IMR-90 (cell line): ENCODE data around the gene NEK8. TPM values are rescaled to one million over a fixed set of nuclear protein-coding genes. Genes with fewer than 3 reads are reported as not detected.

Experiments used
- ATAC-seq: fragments of 200-7000 bp; cut with Tn5 transposase; 2 replicates; pipeline ENCODE4 v1.9.1; 2020; ENCODE audit warnings: low read depth, mild to moderate bottlenecking, moderate library complexity
- BruUV-seq: library from RNA; stranded (reverse); fragments of 400-500 nt; replicated peaks from 2 replicates; lab custom pipeline; 2021; lab: Mats Ljungman, UMichigan
- CTCF ChIA-PET: fragments of 300-600 bp; formaldehyde crosslinking; extraction: SDS; loops from one replicate; lab custom pipeline; 2021; ENCODE audit warnings: antibody characterized with exemption; lab: Yijun Ruan, JAX
- POLR2A ChIA-PET: fragments of 300-600 bp; sonication (Branson Sonifier 250); formaldehyde crosslinking; loops from one replicate; lab custom pipeline; 2022; ENCODE audit warnings: antibody characterized with exemption; ENCODE audit not compliant: unreplicated experiment; lab: Charles Lee
- DNase-seq: peaks from one replicate; pipeline ENCODE4 v3.0.0; 2013
- H2AFZ ChIP-seq: replicated peaks from 2 replicates; pipeline ENCODE3; 2013; ENCODE audit warnings: low read length, mild to moderate bottlenecking; ENCODE audit not compliant: poor library complexity
- H2AK5ac ChIP-seq: 2 replicates; pipeline ENCODE4 v1.6.1; 2013; ENCODE audit warnings: low read depth, low read length, inconsistent platforms
- H2AK9ac ChIP-seq: replicated peaks from 2 replicates; pipeline ENCODE3; 2013; ENCODE audit warnings: mild to moderate bottlenecking, low read depth, low read length, moderate library complexity; ENCODE audit not compliant: poor library complexity
- H2BK120ac ChIP-seq: 2 replicates; pipeline ENCODE4 v1.6.1; 2013; ENCODE audit warnings: low read depth, low read length, inconsistent platforms
- H2BK15ac ChIP-seq: 3 replicates; pipeline ENCODE4 v1.6.1; 2013; ENCODE audit warnings: low read depth, low read length, inconsistent platforms
- H2BK20ac ChIP-seq: 2 replicates; pipeline ENCODE4 v1.6.1; 2013; ENCODE audit warnings: low read depth, mild to moderate bottlenecking, inconsistent platforms, low read length, moderate library complexity
- H2BK5ac ChIP-seq: 2 replicates; pipeline ENCODE4 v1.6.1; 2013; ENCODE audit warnings: mild to moderate bottlenecking, low read depth, low read length, inconsistent platforms; ENCODE audit not compliant: poor library complexity, severe bottlenecking
- H3K14ac ChIP-seq: replicated peaks from 2 replicates; pipeline ENCODE4 v1.6.1; 2013; ENCODE audit warnings: low read depth, low read length, inconsistent platforms
- H3K18ac ChIP-seq: 2 replicates; pipeline ENCODE4 v1.6.1; 2013; ENCODE audit warnings: low read depth, low read length, control low read depth
- H3K23ac ChIP-seq: 2 replicates; pipeline ENCODE4 v1.6.1; 2013; ENCODE audit warnings: low read depth, low read length, inconsistent platforms
- H3K27ac ChIP-seq: 2 replicates; pipeline ENCODE4 v1.5.1; 2013; ENCODE audit warnings: mild to moderate bottlenecking, control low read depth, low read length; ENCODE audit not compliant: insufficient read depth
- H3K27me3 ChIP-seq: 2 replicates; pipeline ENCODE4 v1.6.1; 2013; ENCODE audit warnings: low read length; ENCODE audit not compliant: control insufficient read depth, insufficient read depth
- H3K36me3 ChIP-seq: 2 replicates; pipeline ENCODE4 v1.6.1; 2013; ENCODE audit warnings: low read length, mixed read lengths; ENCODE audit not compliant: control insufficient read depth, insufficient read depth
- H3K4ac ChIP-seq: 2 replicates; pipeline ENCODE4 v1.6.1; 2013; ENCODE audit warnings: low read depth, low read length, inconsistent platforms
- H3K4me1 ChIP-seq: 2 replicates; pipeline ENCODE4 v1.6.1; 2013; ENCODE audit warnings: low read length, mixed read lengths; ENCODE audit not compliant: control insufficient read depth, insufficient read depth
- H3K4me2 ChIP-seq: 2 replicates; pipeline ENCODE4 v1.6.1; 2013; ENCODE audit warnings: low read depth, mild to moderate bottlenecking, control low read depth, low read length, moderate library complexity
- H3K4me3 ChIP-seq: 2 replicates; pipeline ENCODE4 v1.5.1; 2013; ENCODE audit warnings: low read depth, mild to moderate bottlenecking, control low read depth, low read length, moderate library complexity; ENCODE audit not compliant: insufficient read depth
- H3K56ac ChIP-seq: 2 replicates; pipeline ENCODE4 v1.6.1; 2013; ENCODE audit warnings: low read length, inconsistent platforms; ENCODE audit not compliant: insufficient read depth; ENCODE audit errors: extremely low read depth
- H3K79me1 ChIP-seq, 2 experiments: 2 replicates each; pipeline ENCODE4 v1.6.1; 2013; ENCODE audit warnings: low read length in 2 of 2, inconsistent platforms in 1 of 2, low read depth in 1 of 2
- H3K9ac ChIP-seq: 2 replicates; pipeline ENCODE4 v1.6.1; 2013; ENCODE audit warnings: low read depth, low read length, control low read depth
- H3K9me1 ChIP-seq: 2 replicates; pipeline ENCODE4 v1.6.1; 2013; ENCODE audit warnings: low read length, inconsistent platforms; ENCODE audit not compliant: insufficient read depth
- H3K9me3 ChIP-seq: 2 replicates; pipeline ENCODE4 v1.6.1; 2013; ENCODE audit warnings: low read length; ENCODE audit not compliant: control insufficient read depth, insufficient read depth
- H4K20me1 ChIP-seq: 2 replicates; pipeline ENCODE4 v1.6.1; 2013; ENCODE audit warnings: low read length, inconsistent platforms; ENCODE audit not compliant: insufficient read depth
- H4K5ac ChIP-seq: 2 replicates; pipeline ENCODE4 v1.6.1; 2013; ENCODE audit warnings: mild to moderate bottlenecking, low read depth, low read length, control low read depth
- H4K8ac ChIP-seq, 2 experiments: 2 replicates each; pipeline ENCODE4 v1.6.1; 2013; ENCODE audit warnings: low read depth in 2 of 2, low read length in 2 of 2, control low read depth in 1 of 2, inconsistent platforms in 1 of 2
- H4K91ac ChIP-seq: 2 replicates; pipeline ENCODE4 v1.6.1; 2013; ENCODE audit warnings: low read depth, low read length, inconsistent platforms; ENCODE audit not compliant: insufficient read depth
- BHLHE40 ChIP-seq: fragments of 150-350 bp; IDR thresholded peaks from 2 replicates; pipeline ENCODE4 v1.6.1; 2016; ENCODE audit warnings: mild to moderate bottlenecking, low read depth, low read length
- MAZ ChIP-seq: IDR thresholded peaks from 2 replicates; pipeline ENCODE4 v1.6.1; 2012; ENCODE audit warnings: low read depth, mild to moderate bottlenecking, low read length, improper control_type of control experiment, moderate library complexity, borderline replicate concordance
- MXI1 ChIP-seq: IDR thresholded peaks from 2 replicates; pipeline ENCODE4 v1.6.1; 2012; ENCODE audit warnings: low read depth, mild to moderate bottlenecking, low read length, moderate library complexity, borderline replicate concordance
- POLR2A ChIP-seq: IDR thresholded peaks from 2 replicates; pipeline ENCODE4 v1.6.1; 2012; ENCODE audit warnings: mild to moderate bottlenecking, low read depth, low read length
- WGBS, 2 experiments: methylation state at CpG; one replicate each; pipeline versions ENCODE4 v1.1.5 to v1.1.7; 2013; ENCODE audit warnings: missing lambda C conversion rate in 2 of 2; ENCODE audit not compliant: insufficient read length in 1 of 2; ENCODE audit errors: extremely low coverage in 2 of 2; 5-methylcytosine and 5-hydroxymethylcytosine counted together
- dilution Hi-C: fragments of 300-500 bp; cut with HindIII; formaldehyde crosslinking; loops from one replicate; pipeline ENCODE4 v1.14.3; 2018; ENCODE audit warnings: low sequenced_read_pairs; ENCODE audit not compliant: unreplicated experiment
- in situ Hi-C: fragments of 300-500 bp; cut with MboI; formaldehyde crosslinking; loops from 3 replicates; pipeline ENCODE4 v1.14.3; 2019; ENCODE audit warnings: low sequenced_read_pairs, inconsistent platforms, mixed read lengths
- intact Hi-C: fragments of 100-400 bp; cut with micrococcal nuclease; formaldehyde crosslinking; loops from 2 replicates; pipeline ENCODE4 v1.10.0; 2022
- polyA plus RNA-seq, 3 experiments: library from polyadenylated mRNA; depleted of rRNA; stranded (reverse); fragments of >200 nt; gene quantifications; 2 replicates each; pipeline ENCODE4 v1.2.3, GENCODE V29; 2012; ENCODE audit warnings: low replicate concordance in 1 of 3
- total RNA-seq: library from RNA; depleted of rRNA; stranded (reverse); fragments of >200 nt; gene quantifications from 2 replicates; pipeline ENCODE4 v1.2.3, GENCODE V29; 2012
- TF ChIP-seq, protein P1 (sequence below): conservative IDR thresholded peaks from 2 replicates; pipeline ENCODE4 v1.5.1; 2012; ENCODE audit warnings: mild to moderate bottlenecking, low read depth, low read length, improper control_type of control experiment

Gene NEK8
- total and polyA plus RNA-seq, 2 of the 4 experiments (the other 2 are of a cell fraction), result 4.6 to 5.2 TPM

DNA sequence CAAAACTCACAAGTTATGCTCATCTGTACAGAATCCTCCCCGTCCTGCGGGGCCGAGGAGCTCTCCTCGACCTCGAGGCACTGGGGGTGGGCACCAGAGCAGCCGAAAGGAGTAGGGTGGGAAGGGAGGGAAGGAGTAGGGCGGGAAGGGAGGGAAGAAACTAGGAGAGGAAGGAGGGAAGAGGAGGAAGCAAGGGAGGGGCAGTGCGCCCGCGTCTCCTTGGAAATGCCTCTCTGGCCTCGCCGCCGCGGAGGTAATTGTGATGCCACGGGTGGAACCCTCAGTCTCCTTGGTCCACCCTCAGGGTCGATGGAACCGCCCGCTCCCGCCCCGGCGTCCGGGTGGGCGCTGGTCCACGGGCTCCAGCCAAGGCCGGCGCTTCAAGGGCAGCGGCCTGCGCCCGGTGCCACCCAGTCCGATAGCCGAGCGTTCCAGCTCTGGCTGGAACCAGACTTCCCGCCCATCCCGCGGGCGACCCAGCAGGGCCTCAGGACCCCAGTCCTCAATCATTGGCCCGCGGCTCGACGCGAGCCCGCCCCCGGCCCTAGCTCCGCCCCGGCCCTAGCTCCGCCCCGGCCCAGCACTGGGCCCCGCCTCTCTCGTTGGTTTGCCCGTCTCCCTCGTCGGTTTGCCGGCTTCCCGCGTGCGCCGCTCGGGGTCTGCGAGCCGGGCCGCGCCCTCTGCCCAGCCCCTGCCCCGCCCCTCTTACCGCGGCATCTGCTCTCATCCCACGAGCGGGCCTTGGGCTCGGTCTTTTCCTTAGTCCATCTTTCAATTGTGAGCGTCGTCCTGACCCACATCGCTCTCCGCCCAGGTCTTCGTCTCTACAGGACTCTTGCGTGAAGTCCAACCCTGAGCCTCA, 17.5 kb upstream of the NEK8 start:
- 1% methylated on average over 38 of the region's 74 CpGs; no CpG with 5 or more reads in 1 of the 2 experiments for WGBS, 2 experiments

More for the DNA sequence above, 17.5 kb upstream of the NEK8 start:
- H4K5ac ChIP-seq, result peak overlapping the region; percentile 83
- H2BK5ac ChIP-seq, result peak overlapping the region; percentile 86
- no TSS peak for BruUV-seq
- H3K18ac ChIP-seq, result peak overlapping the region; percentile 81
- H3K4me1 ChIP-seq, result peaks cover 12% of the 10 kb centered on the region
- H3K9ac ChIP-seq, result peak overlapping the region; percentile 89
- peaks cover 6 to 46% of the 10 kb centered on the region in 2 experiments; a peak in 3 of 4 replicates for H3K79me1 ChIP-seq
- H3K23ac ChIP-seq, result peak overlapping the region; percentile 87
- in situ Hi-C loops (no loop called here), dilution Hi-C loops (no loop called here), intact Hi-C loops (loop anchor here (2.0 kb wide), 1 partner anchor 66 kb away; the partner anchor contains the start of gene BLTP2)
- peak overlapping the region; percentile 97 for H3K27ac ChIP-seq
- H3K27me3 ChIP-seq, result no peaks in the 10 kb centered on the region
- peak overlapping the region; percentile 95 for H3K14ac ChIP-seq
- no peaks in the 10 kb centered on the region for H3K9me3 ChIP-seq
- ChIA-PET POLR2A (interaction anchor here (0.6 to 1.5 kb wide), 5 partner anchors 8 to 43 kb away, joined by 3 to 6 read pairs (median 3); partner anchors contain the start of gene RPL23A), CTCF (interaction anchor here (0.6 to 1.7 kb wide), 2 partner anchors 16 to 39 kb away, joined by 3 to 9 read pairs; partner anchors contain the start of gene TLCD1)
- DNase-seq (peak; percentile 85), ATAC-seq (peak; percentile 95)
- H3K4me2 ChIP-seq, result peak overlapping the region; percentile 97
- H2BK15ac ChIP-seq, result no peak overlapping the region
- peak overlapping the region; percentile 65 for H3K4me3 ChIP-seq
- peak overlapping the region; percentile 97 for H3K56ac ChIP-seq
- peak overlapping the region; percentile 36 for H2BK120ac ChIP-seq
- H2AK9ac ChIP-seq, result peak overlapping the region; percentile 93
- peaks cover 24% of the 10 kb centered on the region for H3K9me1 ChIP-seq
- H4K20me1 ChIP-seq, result peaks cover 18% of the 10 kb centered on the region; the same call in 1 of the 2 replicates
- H3K4ac ChIP-seq, result peak overlapping the region; percentile 93
- peaks cover 35% of the 10 kb centered on the region for H3K36me3 ChIP-seq
- H2AK5ac ChIP-seq, result peak overlapping the region; percentile 98
- H2AFZ ChIP-seq, result peak overlapping the region; percentile 90
- peak overlapping the region; percentile 91 for H4K91ac ChIP-seq
- peak; percentile 85 for TF ChIP-seq MXI1
- no peak for TF ChIP-seq BHLHE40
- TF ChIP-seq, protein P1, sequence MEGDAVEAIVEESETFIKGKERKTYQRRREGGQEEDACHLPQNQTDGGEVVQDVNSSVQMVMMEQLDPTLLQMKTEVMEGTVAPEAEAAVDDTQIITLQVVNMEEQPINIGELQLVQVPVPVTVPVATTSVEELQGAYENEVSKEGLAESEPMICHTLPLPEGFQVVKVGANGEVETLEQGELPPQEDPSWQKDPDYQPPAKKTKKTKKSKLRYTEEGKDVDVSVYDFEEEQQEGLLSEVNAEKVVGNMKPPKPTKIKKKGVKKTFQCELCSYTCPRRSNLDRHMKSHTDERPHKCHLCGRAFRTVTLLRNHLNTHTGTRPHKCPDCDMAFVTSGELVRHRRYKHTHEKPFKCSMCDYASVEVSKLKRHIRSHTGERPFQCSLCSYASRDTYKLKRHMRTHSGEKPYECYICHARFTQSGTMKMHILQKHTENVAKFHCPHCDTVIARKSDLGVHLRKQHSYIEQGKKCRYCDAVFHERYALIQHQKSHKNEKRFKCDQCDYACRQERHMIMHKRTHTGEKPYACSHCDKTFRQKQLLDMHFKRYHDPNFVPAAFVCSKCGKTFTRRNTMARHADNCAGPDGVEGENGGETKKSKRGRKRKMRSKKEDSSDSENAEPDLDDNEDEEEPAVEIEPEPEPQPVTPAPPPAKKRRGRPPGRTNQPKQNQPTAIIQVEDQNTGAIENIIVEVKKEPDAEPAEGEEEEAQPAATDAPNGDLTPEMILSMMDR, result no peak
- TF ChIP-seq MAZ, result peak; percentile 8; the same call in 1 of the 2 replicates
- TF ChIP-seq POLR2A, result peak; percentile 84
- no peak overlapping the region for H2BK20ac ChIP-seq
- peak overlapping the region; percentile 82 to 87 for H4K8ac ChIP-seq
